HepG2 (cell line): ENCODE data around the gene SDK1. TPM values are rescaled to one million over a fixed set of nuclear protein-coding genes. Genes with fewer than 3 reads are reported as not detected.
A peak's percentile ranks its signal among the peaks of the same experiment; 100 is the strongest.

Experiments used
- ATAC-seq: fragments of 200-7000 bp; cut with Tn5 transposase; 3 replicates; pipeline ENCODE4 v1.9.1; 2020; ENCODE audit warnings: mild to moderate bottlenecking, moderate library complexity
- BruUV-seq: library from RNA; stranded (reverse); fragments of 400-500 nt; replicated peaks from 2 replicates; lab custom pipeline; 2021; lab: Mats Ljungman, UMichigan
- CTCF ChIA-PET: fragments of 300-600 bp; formaldehyde crosslinking; extraction: SDS; loops from one replicate; lab custom pipeline; 2021; ENCODE audit warnings: low total read pairs, inconsistent platforms, low intra/inter-chr PET ratio; lab: Yijun Ruan, JAX
- POLR2A ChIA-PET: fragments of 350-600 bp; sonication (Branson Sonifier 250); formaldehyde crosslinking; loops from one replicate; lab custom pipeline; 2020; ENCODE audit warnings: antibody characterized with exemption, inconsistent platforms; lab: Yijun Ruan, JAX
- DNase-seq: peaks from one replicate; pipeline ENCODE4 v3.0.0-alpha.2; 2015; ENCODE audit warnings: low spot score
- FAIRE-seq: peaks from 3 replicates; lab custom pipeline; 2011; peaks lifted over from hg19 to GRCh38; lab: Jason Lieb, UNC
- H2AFZ ChIP-seq: one replicate; pipeline ENCODE4 v1.6.1; 2011; ENCODE audit warnings: low read length, inconsistent platforms
- H3K27ac ChIP-seq: fragments of 300-600 bp; 3 replicates; pipeline ENCODE4 v1.8.0; 2011; ENCODE audit warnings: mixed run types, mild to moderate bottlenecking, mixed read lengths, low read length, inconsistent platforms; ENCODE audit not compliant: insufficient read depth; ENCODE audit errors: extremely low read length
- H3K27me3 ChIP-seq, 2 experiments: fragments of 200-600 bp in 1 of 2; 2 replicates in 1 of 2; 3 replicates in 1 of 2; pipeline versions ENCODE4 v1.6.0 to v1.8.0; 2011; ENCODE audit warnings: low read length in 2 of 2, mild to moderate bottlenecking in 2 of 2, moderate library complexity in 2 of 2, inconsistent platforms in 1 of 2; ENCODE audit not compliant: insufficient read depth in 2 of 2, control insufficient read depth in 1 of 2
- H3K36me3 ChIP-seq, 2 experiments: fragments of 200-600 bp in 1 of 2; replicated peaks in 1 of 2; 2 replicates in 1 of 2; 3 replicates in 1 of 2; pipeline versions ENCODE4 v1.5.1 to v1.8.0; 2011; ENCODE audit warnings: low read length in 2 of 2, inconsistent platforms in 1 of 2; ENCODE audit not compliant: insufficient read depth in 2 of 2, control insufficient read depth in 1 of 2
- H3K4me1 ChIP-seq: 2 replicates; pipeline ENCODE4 v1.5.1; 2012; ENCODE audit warnings: low read length, inconsistent platforms; ENCODE audit not compliant: insufficient read depth
- H3K4me2 ChIP-seq: 2 replicates; pipeline ENCODE4 v1.6.0; 2011; ENCODE audit warnings: low read depth, low read length, inconsistent platforms
- H3K4me3 ChIP-seq, 3 experiments: fragments of 200-600 bp in 1 of 3; sonication (generic), shearing (Covaris generic) in 1 of 3; replicated peaks in 1 of 3; 2 replicates each; pipeline ENCODE4 v1.5.1; 2011 to 2016; ENCODE audit warnings: low read length in 3 of 3, inconsistent platforms in 2 of 3, low read depth in 2 of 3, mild to moderate bottlenecking in 2 of 3, control low read depth in 1 of 3, mixed read lengths in 1 of 3; ENCODE audit not compliant: insufficient read depth in 1 of 3
- H3K79me2 ChIP-seq: one replicate; pipeline ENCODE4 v1.6.1; 2011; ENCODE audit warnings: low read length, inconsistent platforms; ENCODE audit not compliant: insufficient read depth
- H3K9ac ChIP-seq: 2 replicates; pipeline ENCODE4 v1.6.0; 2011; ENCODE audit warnings: mild to moderate bottlenecking, low read depth, low read length, inconsistent platforms; ENCODE audit not compliant: insufficient read depth
- H3K9me3 ChIP-seq: 2 replicates; pipeline ENCODE4 v1.5.1; 2012; ENCODE audit warnings: mild to moderate bottlenecking, low read length
- H4K20me1 ChIP-seq: 2 replicates; pipeline ENCODE4 v1.6.0; 2011; ENCODE audit warnings: inconsistent platforms, mild to moderate bottlenecking, low read length, moderate library complexity; ENCODE audit not compliant: insufficient read depth
- MAFF ChIP-seq: IDR thresholded peaks from 2 replicates; pipeline ENCODE4 v1.6.1; 2011; ENCODE audit warnings: low read depth, low read length, improper control_type of control experiment
- MAFK ChIP-seq, 2 experiments: IDR thresholded peaks in 1 of 2; conservative IDR thresholded peaks in 1 of 2; 2 replicates each; pipeline ENCODE4 v1.6.1; 2011; ENCODE audit warnings: improper control_type of control experiment in 2 of 2, low read length in 2 of 2
- NFYC ChIP-seq: IDR thresholded peaks from 2 replicates; pipeline ENCODE4 v1.6.1; 2016; ENCODE audit warnings: missing genetic modification reagents, missing compliant biosample characterization
- TSC22D2 ChIP-seq: sonication (generic); formaldehyde crosslinking; IDR thresholded peaks from 2 replicates; pipeline ENCODE4 v1.5.1; 2020; ENCODE audit warnings: missing genetic modification reagents, mild to moderate bottlenecking, borderline replicate concordance
- ZBTB34 ChIP-seq: sonication (generic); formaldehyde crosslinking; IDR thresholded peaks from 2 replicates; pipeline ENCODE4 v1.8.0; 2022; ENCODE audit warnings: mild to moderate bottlenecking, missing genetic modification reagents
- ZBTB38 ChIP-seq: sonication (generic); formaldehyde crosslinking; IDR thresholded peaks from 2 replicates; pipeline ENCODE4 v1.5.1; 2020; ENCODE audit warnings: mild to moderate bottlenecking, missing genetic modification reagents
- ZNF570 ChIP-seq: sonication (generic); formaldehyde crosslinking; IDR thresholded peaks from 2 replicates; pipeline ENCODE4 v1.4.0; 2020; ENCODE audit warnings: mild to moderate bottlenecking, missing genetic modification reagents, borderline replicate concordance
- WGBS: methylation state at CpG from one replicate; pipeline ENCODE4 v1.1.6; 2017; ENCODE audit warnings: low lambda C conversion rate; 5-methylcytosine and 5-hydroxymethylcytosine counted together
- in situ Hi-C: cut with HindIII; loops from 2 replicates; pipeline ENCODE4 v1.10.0; 2017; ENCODE audit warnings: low pct_unique_long_range_greater_than_20kb; ENCODE audit not compliant: extremely low pct_ligation_motif_present
- intact Hi-C: fragments of 100-400 bp; cut with micrococcal nuclease; formaldehyde crosslinking; loops from one replicate; pipeline ENCODE4 v1.10.0; 2022; ENCODE audit not compliant: unreplicated experiment
- polyA plus RNA-seq, 8 experiments: library from polyadenylated mRNA; depleted of rRNA in 3 of 8; stranded (reverse) in 7 of 8; unstranded in 1 of 8; fragments of >200 nt; fragmentation: Illumina TruSeq in 4 of 8; extraction: Trizol in 4 of 8; gene quantifications; 2 replicates each; pipeline versions ENCODE4 v1.2.1 to v1.2.3, GENCODE V29; 2011 to 2016; ENCODE audit warnings: low read depth in 4 of 8, missing spikeins in 1 of 8, mixed read lengths in 1 of 8; ENCODE audit not compliant: insufficient read depth in 1 of 8
- total RNA-seq, 5 experiments: library from RNA; depleted of rRNA; stranded (reverse); fragments of >200 nt; fragmentation: Illumina TruSeq; extraction: Trizol; gene quantifications; 2 replicates each; pipeline ENCODE4 v1.2.3, GENCODE V29; 2016; ENCODE audit warnings: low read depth in 1 of 5

The SDK1 gene
- total and polyA plus RNA-seq, 2 of the 13 experiments (the other 11 are each of a cell fraction or from before 2014, with no cell fraction given): 0.35 to 2.4 TPM

DNA sequence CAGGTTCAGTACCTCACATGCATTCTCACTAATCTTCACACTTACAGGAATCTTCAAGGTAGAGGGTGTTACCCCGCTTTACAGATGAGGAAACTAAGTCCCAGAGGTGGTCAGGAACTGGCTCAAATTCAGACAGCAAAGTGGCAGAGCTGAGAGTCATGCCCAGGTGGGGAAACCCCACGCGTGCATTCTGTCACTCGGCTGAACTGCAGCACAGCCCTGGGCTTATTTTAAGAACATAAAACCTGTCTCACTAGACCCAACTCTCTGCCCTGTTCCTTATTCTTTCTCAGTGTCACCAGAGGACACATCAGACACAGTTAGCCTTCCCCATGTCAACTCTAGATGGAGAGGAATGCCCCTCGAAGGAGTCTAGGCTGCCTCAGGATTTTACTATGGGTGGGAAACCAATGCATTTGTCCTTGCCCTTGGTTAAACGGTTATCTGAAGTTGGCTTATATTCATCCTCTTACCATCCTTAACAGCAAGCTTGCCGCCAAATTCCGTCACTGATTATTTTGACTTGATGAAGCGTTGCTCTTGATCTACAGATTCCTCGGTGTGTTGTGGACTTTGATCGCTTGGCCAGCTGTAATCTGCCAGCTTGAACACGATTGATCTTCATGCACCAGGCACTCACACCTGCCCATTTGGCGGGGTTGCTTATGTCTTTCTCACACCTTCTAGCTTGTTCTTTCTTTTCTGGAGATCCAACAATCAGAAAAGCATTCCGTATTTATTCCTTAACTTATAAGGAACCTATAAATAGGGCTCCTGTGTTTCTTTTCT, 627.9 kb downstream of the SDK1 start (continued):
- no peak for TF ChIP-seq ZBTB34 (CRISPR knock-in tag)
- TF ChIP-seq ZBTB38 (CRISPR knock-in tag): no peak
- no peak for TF ChIP-seq ZNF570 (CRISPR knock-in tag)
- TF ChIP-seq TSC22D2 (CRISPR knock-in tag): no peak

DNA sequence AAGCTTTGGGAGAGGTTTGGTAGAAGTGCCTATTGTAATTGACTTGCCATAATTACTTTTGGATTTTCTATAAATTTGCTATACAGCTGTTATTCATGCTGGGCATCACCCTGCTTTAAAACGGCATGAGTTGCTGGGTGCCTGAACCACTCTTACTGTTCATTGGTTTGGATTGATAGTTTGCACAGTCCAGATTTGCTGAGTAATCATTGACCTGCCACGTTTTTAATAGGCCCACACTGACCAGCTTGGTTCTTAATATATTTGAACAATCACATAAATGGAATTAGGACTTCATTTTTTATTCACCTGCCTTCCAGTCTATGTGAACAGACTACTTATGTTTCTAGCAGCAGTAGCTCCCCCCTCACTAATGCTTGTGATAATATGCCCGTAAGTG, 630.8 kb downstream of the SDK1 start:
- no peak overlapping the region for H3K27ac ChIP-seq
- no peak overlapping the region for H3K4me2 ChIP-seq
- no peaks in the 10 kb centered on the region for H4K20me1 ChIP-seq
- ATAC-seq (no peak), DNase-seq (no peak), FAIRE-seq (no peak)
- no peaks in the 10 kb centered on the region for H3K36me3 ChIP-seq
- no peaks in the 10 kb centered on the region for H3K27me3 ChIP-seq
- intact Hi-C loops (no loop called here), in situ Hi-C loops (no loop called here)
- no peaks in the 10 kb centered on the region for H3K79me2 ChIP-seq
- no peak overlapping the region for H2AFZ ChIP-seq
- 0 out of 2 replicates have a peak, but pooled peaks cover 7% of the 10 kb centered on the region for H3K4me1 ChIP-seq
- no peak overlapping the region for H3K9ac ChIP-seq
- POLR2A ChIA-PET: no interaction called here
- BruUV-seq: no TSS peak
- no peak overlapping the region for H3K4me3 ChIP-seq
- 74% methylated on average over 3 of the region's 3 CpGs for WGBS
- no peaks in the 10 kb centered on the region for H3K9me3 ChIP-seq
- TF ChIP-seq MAFK (conservative IDR thresholded peaks at IDR 0.05 in 1 of 2, IDR thresholded peaks at IDR 0.05 in 1 of 2; ENCODE audit: low read length in 2 of 2) (peak; percentile 72 to 81), MAFF (peak; percentile 61; the same call in 1 of the 2 replicates), NFYC (no peak)
- CTCF ChIA-PET: no interaction called here
